HCT116 (cell line): ENCODE data around the gene TLE6. TPM values are rescaled to one million over a fixed set of nuclear protein-coding genes. Genes with fewer than 3 reads are reported as not detected.

Experiments
- ATAC-seq: fragments of 200-7000 bp; cut with Tn5 transposase; 2 replicates; pipeline ENCODE4 v1.9.1; 2020; ENCODE audit warnings: mild to moderate bottlenecking, moderate library complexity
- BruUV-seq: library from RNA; stranded (reverse); fragments of 400-500 nt; replicated peaks from 2 replicates; lab custom pipeline; 2021; lab: Mats Ljungman, UMichigan
- CTCF ChIA-PET: fragments of 300-600 bp; sonication (Branson Sonifier 250); formaldehyde crosslinking; loops from one replicate; lab custom pipeline; 2021; ENCODE audit warnings: antibody characterized with exemption; lab: Charles Lee
- POLR2A ChIA-PET: fragments of 300-600, 350-600 bp; sonication (Branson Sonifier 250); formaldehyde crosslinking; loops from one replicate; lab custom pipeline; 2021; ENCODE audit warnings: antibody characterized with exemption; lab: Charles Lee
- RAD21 ChIA-PET, 2 experiments: fragments of 300-600 bp; sonication (Branson Sonifier 250); formaldehyde crosslinking; loops; one replicate each; lab custom pipeline; 2023; ENCODE audit warnings: low total read pairs in 2 of 2; ENCODE audit not compliant: uncharacterized antibody in 2 of 2, unreplicated experiment in 2 of 2, low non-redundant PET in 1 of 2; lab: Charles Lee
- DNase-seq: peaks from one replicate; pipeline ENCODE4 v3.0.0-alpha.2; 2010; ENCODE audit warnings: low read depth, low spot score
- H2AFZ ChIP-seq: fragments of 200-600 bp; shearing (Covaris generic), sonication (generic); 2 replicates; pipeline ENCODE4 v1.6.1; 2017; ENCODE audit warnings: low read depth, mixed run types, mixed read lengths, antibody characterized with exemption, low read length; ENCODE audit not compliant: poor library complexity, severe bottlenecking
- H3K27ac ChIP-seq: 2 replicates; pipeline ENCODE4 v1.5.1; 2012; ENCODE audit warnings: low read depth, low read length
- H3K27me3 ChIP-seq: fragments of 200-600 bp; sonication (generic); 2 replicates; pipeline ENCODE4 v1.6.1; 2016; ENCODE audit warnings: mixed run types, low read length, mixed read lengths; ENCODE audit not compliant: insufficient read depth
- H3K36me3 ChIP-seq, 2 experiments: fragments of 200-500 bp in 1 of 2; fragments of 200-600 bp in 1 of 2; sonication (Bioruptor generic) in 1 of 2; sonication (generic) in 1 of 2; 2 replicates each; pipeline versions ENCODE4 v1.5.1 to v1.6.1; 2014 to 2016; ENCODE audit warnings: low read length in 2 of 2, inconsistent platforms in 1 of 2, mixed read lengths in 1 of 2, mixed run types in 1 of 2; ENCODE audit not compliant: insufficient read depth in 2 of 2, control insufficient read depth in 1 of 2
- H3K4me1 ChIP-seq, 2 experiments: fragments of 200-600 bp in 1 of 2; sonication (generic) in 1 of 2; 2 replicates each; pipeline versions ENCODE4 v1.5.1 to v1.6.1; 2012 to 2017; ENCODE audit warnings: low read length in 2 of 2, inconsistent platforms in 1 of 2, mild to moderate bottlenecking in 1 of 2, mixed read lengths in 1 of 2, mixed run types in 1 of 2, moderate library complexity in 1 of 2; ENCODE audit not compliant: insufficient read depth in 2 of 2, control insufficient read depth in 1 of 2
- H3K4me2 ChIP-seq: fragments of 200-600 bp; sonication (generic); 2 replicates; pipeline ENCODE4 v1.6.1; 2017; ENCODE audit warnings: mixed run types, low read length, mixed read lengths
- H3K4me3 ChIP-seq, 2 experiments: fragments of 200-600 bp in 1 of 2; sonication (generic) in 1 of 2; replicated peaks in 1 of 2; 2 replicates each; pipeline ENCODE4 v1.5.1; 2011 to 2016; ENCODE audit warnings: low read length in 2 of 2, control low read depth in 1 of 2, low read depth in 1 of 2, mild to moderate bottlenecking in 1 of 2, mixed read lengths in 1 of 2, mixed run types in 1 of 2
- H3K79me2 ChIP-seq: fragments of 200-600 bp; sonication (generic); 2 replicates; pipeline ENCODE4 v1.6.1; 2017; ENCODE audit warnings: mild to moderate bottlenecking, mixed run types, low read length, moderate library complexity, mixed read lengths; ENCODE audit not compliant: insufficient read depth
- H3K9ac ChIP-seq: fragments of 200-600 bp; sonication (generic); 2 replicates; pipeline ENCODE4 v1.6.1; 2016; ENCODE audit warnings: low read length, mixed read lengths
- H3K9me2 ChIP-seq: fragments of 200-600 bp; sonication (generic), shearing (Covaris generic); 2 replicates; pipeline ENCODE4 v1.6.1; 2017; ENCODE audit warnings: mixed run types, mild to moderate bottlenecking, moderate library complexity; ENCODE audit not compliant: insufficient read depth
- H3K9me3 ChIP-seq, 2 experiments: fragments of 200-500 bp in 1 of 2; fragments of 200-600 bp in 1 of 2; sonication (Bioruptor generic) in 1 of 2; sonication (generic) in 1 of 2; 2 replicates each; pipeline ENCODE4 v1.6.1; 2014 to 2017; ENCODE audit warnings: low read length in 2 of 2, mixed read lengths in 2 of 2, inconsistent platforms in 1 of 2, low read depth in 1 of 2, mild to moderate bottlenecking in 1 of 2, mixed run types in 1 of 2, moderate library complexity in 1 of 2; ENCODE audit not compliant: control insufficient read depth in 1 of 2, insufficient read depth in 1 of 2
- H4K20me1 ChIP-seq: fragments of 200-600 bp; sonication (generic), shearing (Covaris generic); 2 replicates; pipeline ENCODE4 v1.6.1; 2017; ENCODE audit warnings: mixed run types, mild to moderate bottlenecking, moderate library complexity; ENCODE audit not compliant: insufficient read depth
- CBX3 ChIP-seq: IDR thresholded peaks from 2 replicates; pipeline ENCODE4 v1.6.1; 2012; ENCODE audit warnings: low read depth
- CEBPB ChIP-seq: IDR thresholded peaks from 2 replicates; pipeline ENCODE4 v1.6.1; 2012; ENCODE audit warnings: low read depth
- CTCF ChIP-seq, 3 experiments: fragments of 200-600 bp in 1 of 3; sonication (generic) in 1 of 3; IDR thresholded peaks in 2 of 3; conservative IDR thresholded peaks in 1 of 3; 2 replicates each; pipeline ENCODE4 v1.5.1; 2012 to 2017; ENCODE audit warnings: low read depth in 2 of 3, low read length in 2 of 3, antibody characterized with exemption in 1 of 3, borderline replicate concordance in 1 of 3, control low read depth in 1 of 3, mild to moderate bottlenecking in 1 of 3, mixed read lengths in 1 of 3, mixed run types in 1 of 3, moderate library complexity in 1 of 3; ENCODE audit not compliant: insufficient read depth in 1 of 3
- EGR1 ChIP-seq: IDR thresholded peaks from 2 replicates; pipeline ENCODE4 v1.6.1; 2012; ENCODE audit warnings: low read depth
- ELF1 ChIP-seq: IDR thresholded peaks from 2 replicates; pipeline ENCODE4 v1.6.1; 2012; ENCODE audit warnings: low read depth, borderline replicate concordance
- EZH2 ChIP-seq: fragments of 200-600 bp; sonication (generic); IDR thresholded peaks from 2 replicates; pipeline ENCODE4 v1.6.1; 2017; ENCODE audit warnings: antibody characterized with exemption, mixed run types
- JUND ChIP-seq: IDR thresholded peaks from 2 replicates; pipeline ENCODE4 v1.6.1; 2012
- POLR2AphosphoS5 ChIP-seq: IDR thresholded peaks from 2 replicates; pipeline ENCODE4 v1.6.1; 2011; ENCODE audit warnings: mild to moderate bottlenecking, low read depth, low read length, moderate library complexity
- RAD21 ChIP-seq: IDR thresholded peaks from 2 replicates; pipeline ENCODE4 v1.6.1; 2012; ENCODE audit warnings: low read depth, mild to moderate bottlenecking
- TCF7L2 ChIP-seq: IDR thresholded peaks from 2 replicates; pipeline ENCODE4 v1.7.0; 2011; ENCODE audit warnings: borderline replicate concordance, inconsistent platforms; ENCODE audit not compliant: insufficient read depth, insufficient read length; ENCODE audit errors: extremely low read depth
- ZBTB33 ChIP-seq: IDR thresholded peaks from 2 replicates; pipeline ENCODE4 v1.6.1; 2011; ENCODE audit warnings: mild to moderate bottlenecking, low read length, moderate library complexity; ENCODE audit not compliant: insufficient replicate concordance; ENCODE audit errors: extremely low read depth
- ZNF274 ChIP-seq: fragments of 200-500 bp; sonication (Bioruptor generic); IDR thresholded peaks from 2 replicates; pipeline ENCODE4 v1.6.1; 2014; ENCODE audit warnings: mild to moderate bottlenecking, low read depth, low read length, inconsistent platforms
- intact Hi-C: fragments of 100-400 bp; cut with micrococcal nuclease; formaldehyde crosslinking; loops from 2 replicates; pipeline ENCODE4 v1.10.0; 2022
- total RNA-seq: library from RNA; stranded (reverse); gene quantifications from one replicate; pipeline ENCODE4 v1.2.1, GENCODE V29; 2021; ENCODE audit not compliant: unreplicated experiment
- TF ChIP-seq, protein P1 (sequence below): IDR thresholded peaks from 2 replicates; pipeline ENCODE4 v1.6.1; 2012

The TLE6 gene
- total RNA-seq, 1 experiment from 2014 or later = 10.9 TPM

DNA sequence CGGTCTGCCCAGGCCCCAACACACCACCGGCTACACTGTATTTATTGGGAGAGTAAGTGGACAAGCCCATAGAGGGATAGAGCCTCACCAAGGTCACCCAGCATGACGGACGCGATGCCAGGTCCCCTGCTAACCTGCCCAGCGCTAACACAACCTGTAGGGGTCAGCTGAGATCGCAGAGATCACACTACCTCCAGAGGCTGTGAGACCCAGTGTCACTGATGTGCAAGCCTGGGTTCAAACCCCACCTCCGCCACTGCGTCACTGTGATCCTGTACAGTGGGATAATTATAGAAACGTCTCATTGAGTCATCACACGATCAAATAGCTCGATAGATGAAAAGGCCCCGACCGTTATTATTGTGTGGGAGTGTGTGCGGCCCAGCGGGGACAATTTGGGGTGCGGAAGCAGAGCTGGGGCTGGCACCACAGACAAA, 62.3 kb downstream of the TLE6 start:
- RAD21 ChIA-PET = interaction anchor here (0.6 to 1.3 kb wide), 4 partner anchors 64 to 425 kb away, joined by 4 to 7 read pairs (median 4); no protein-coding TSS in a partner anchor

More for the DNA sequence above, 62.3 kb downstream of the TLE6 start:
- peak overlapping the region; percentile 42 for H3K4me2 ChIP-seq
- ATAC-seq (peak; percentile 29), DNase-seq (peak; percentile 59)
- no peaks in the 10 kb centered on the region for H3K79me2 ChIP-seq
- no peaks in the 10 kb centered on the region for H3K9me2 ChIP-seq
- H3K36me3 ChIP-seq = no peaks in the 10 kb centered on the region
- ChIA-PET CTCF (interaction anchor here (1.0 to 1.2 kb wide), 2 partner anchors 64 to 69 kb away, joined by 3 to 4 read pairs; no protein-coding TSS in a partner anchor), POLR2A (interaction anchor here (0.6 to 1.2 kb wide), 2 partner anchors 14 to 238 kb away, joined by 4 to 5 read pairs; no protein-coding TSS in a partner anchor)
- H3K27me3 ChIP-seq = no peaks in the 10 kb centered on the region
- peak overlapping the region; percentile 77 for H2AFZ ChIP-seq
- no TSS peak for BruUV-seq
- H3K27ac ChIP-seq = peak overlapping the region; percentile 24; the same call in 1 of the 2 replicates
- peak overlapping the region; percentile 15; the same call in 1 of the 2 replicates for H3K9ac ChIP-seq
- no peak overlapping the region; a peak in 1 of 4 replicates for H3K4me3 ChIP-seq
- H3K4me1 ChIP-seq = peaks cover 29 to 49% of the 10 kb centered on the region in 2 experiments
- no peaks in the 10 kb centered on the region for H3K9me3 ChIP-seq
- TF ChIP-seq EZH2 (no peak), ZNF274 (no peak), CBX3 (no peak), RAD21 (peak; percentile 75), JUND (no peak), CTCF (IDR thresholded peaks at IDR 0.05 in 2 of 3, conservative IDR thresholded peaks at IDR 0.05 in 1 of 3; ENCODE audit: borderline replicate concordance in 1 of 3, insufficient read depth in 1 of 3, low read depth in 2 of 3, low read length in 2 of 3) (peak; percentile 43 to 52 (median 48); a peak in 5 of 6 replicates), ELF1 (no peak), TCF7L2 (peak; percentile 88), CEBPB (no peak), ZBTB33 (no peak), POLR2AphosphoS5 (no peak), EGR1 (no peak)
- TF ChIP-seq, protein P1, sequence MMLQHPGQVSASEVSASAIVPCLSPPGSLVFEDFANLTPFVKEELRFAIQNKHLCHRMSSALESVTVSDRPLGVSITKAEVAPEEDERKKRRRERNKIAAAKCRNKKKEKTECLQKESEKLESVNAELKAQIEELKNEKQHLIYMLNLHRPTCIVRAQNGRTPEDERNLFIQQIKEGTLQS = no peak
- no peaks in the 10 kb centered on the region for H4K20me1 ChIP-seq
- intact Hi-C loops = no loop called here
